Activated B cell treated with CpG ODN at 0.5 μM for 24 hours (primary cell): Measurements from ENCODE around the gene RTF2. TPM values are rescaled to one million over a fixed set of nuclear protein-coding genes. Genes with fewer than 3 reads are reported as not detected.
A peak's percentile ranks its signal among the peaks of the same experiment; 100 is the strongest.

Experiments
- ATAC-seq: fragments of 200-7000 bp; cut with Tn5 transposase; one replicate; pipeline ENCODE4 v1.10.0; 2021; ENCODE audit warnings: low read depth, mild to moderate bottlenecking, moderate library complexity
- CTCF ChIA-PET: fragments of 350-600 bp; sonication (Branson Sonifier 250); formaldehyde crosslinking; loops from one replicate; lab custom pipeline; 2021; ENCODE audit warnings: antibody characterized with exemption; lab: Charles Lee
- POLR2A ChIA-PET: fragments of 350-600 bp; sonication (Branson Sonifier 250); formaldehyde crosslinking; loops from one replicate; lab custom pipeline; 2021; ENCODE audit warnings: antibody characterized with exemption; lab: Charles Lee
- DNase-seq: peaks from one replicate; pipeline ENCODE4 v3.0.0; 2022
- H3K27ac Mint-ChIP-seq: one replicate; pipeline ENCODE4 v1.8.0; 2020; ENCODE audit warnings: mixed read lengths
- H3K27me3 Mint-ChIP-seq: one replicate; pipeline ENCODE4 v1.8.0; 2021; ENCODE audit warnings: mixed read lengths
- H3K36me3 Mint-ChIP-seq: one replicate; pipeline ENCODE4 v1.8.0; 2021; ENCODE audit warnings: low read depth, mixed read lengths
- H3K4me1 Mint-ChIP-seq: one replicate; pipeline ENCODE4 v1.8.0; 2021; ENCODE audit warnings: mixed read lengths
- H3K4me3 Mint-ChIP-seq: one replicate; pipeline ENCODE4 v1.8.0; 2020; ENCODE audit warnings: mild to moderate bottlenecking, mixed read lengths
- H3K9me3 Mint-ChIP-seq: one replicate; pipeline ENCODE4 v1.8.0; 2020; ENCODE audit warnings: mixed read lengths
- intact Hi-C: fragments of 100-400 bp; cut with micrococcal nuclease; formaldehyde crosslinking; loops from one replicate; pipeline ENCODE4 v1.15.1; 2024
- total RNA-seq: library from RNA; stranded (reverse); gene quantifications from 2 replicates; pipeline ENCODE4 v1.2.3, GENCODE V29; 2022
- TF ChIP-seq, protein P1 (sequence below): fragments of 200-600 bp; IDR thresholded peaks from one replicate; pipeline ENCODE4 v1.8.0; 2022; ENCODE audit warnings: antibody characterized with exemption, mild to moderate bottlenecking

The RTF2 gene
- total RNA-seq, 1 donor from 2014 or later = 81.1 TPM

GRCh38 chr20:56426926-56427325 is 41.5 kb upstream of the RTF2 start:
- ChIA-PET POLR2A (no interaction called here), CTCF (no interaction called here)
- no peak overlapping the region for H3K27ac Mint-ChIP-seq
- intact Hi-C loops = no loop called here
- DNase-seq (no peak), ATAC-seq (no peak)
- TF ChIP-seq, protein P1, sequence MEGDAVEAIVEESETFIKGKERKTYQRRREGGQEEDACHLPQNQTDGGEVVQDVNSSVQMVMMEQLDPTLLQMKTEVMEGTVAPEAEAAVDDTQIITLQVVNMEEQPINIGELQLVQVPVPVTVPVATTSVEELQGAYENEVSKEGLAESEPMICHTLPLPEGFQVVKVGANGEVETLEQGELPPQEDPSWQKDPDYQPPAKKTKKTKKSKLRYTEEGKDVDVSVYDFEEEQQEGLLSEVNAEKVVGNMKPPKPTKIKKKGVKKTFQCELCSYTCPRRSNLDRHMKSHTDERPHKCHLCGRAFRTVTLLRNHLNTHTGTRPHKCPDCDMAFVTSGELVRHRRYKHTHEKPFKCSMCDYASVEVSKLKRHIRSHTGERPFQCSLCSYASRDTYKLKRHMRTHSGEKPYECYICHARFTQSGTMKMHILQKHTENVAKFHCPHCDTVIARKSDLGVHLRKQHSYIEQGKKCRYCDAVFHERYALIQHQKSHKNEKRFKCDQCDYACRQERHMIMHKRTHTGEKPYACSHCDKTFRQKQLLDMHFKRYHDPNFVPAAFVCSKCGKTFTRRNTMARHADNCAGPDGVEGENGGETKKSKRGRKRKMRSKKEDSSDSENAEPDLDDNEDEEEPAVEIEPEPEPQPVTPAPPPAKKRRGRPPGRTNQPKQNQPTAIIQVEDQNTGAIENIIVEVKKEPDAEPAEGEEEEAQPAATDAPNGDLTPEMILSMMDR = no peak
- H3K4me3 Mint-ChIP-seq = no peak overlapping the region
- H3K36me3 Mint-ChIP-seq = no peaks in the 10 kb centered on the region
- no peaks in the 10 kb centered on the region for H3K9me3 Mint-ChIP-seq
- H3K4me1 Mint-ChIP-seq = peaks cover 26% of the 10 kb centered on the region
- peaks cover 4% of the 10 kb centered on the region for H3K27me3 Mint-ChIP-seq

- TF ChIP-seq, protein P1 = no peak
- CTCF ChIA-PET = no interaction called here
- H3K27me3 Mint-ChIP-seq = peaks cover 4% of the 10 kb centered on the region
- intact Hi-C loops = no loop called here
- ATAC-seq (no peak), DNase-seq (no peak)
- POLR2A ChIA-PET = no interaction called here
- no peaks in the 10 kb centered on the region for H3K36me3 Mint-ChIP-seq
- no peak overlapping the region for H3K27ac Mint-ChIP-seq
- H3K4me3 Mint-ChIP-seq = no peak overlapping the region
- H3K4me1 Mint-ChIP-seq = peaks cover 26% of the 10 kb centered on the region
- no peaks in the 10 kb centered on the region for H3K9me3 Mint-ChIP-seq
Measured at GRCh38 chr20:56427797-56428196, 40.6 kb upstream of the RTF2 start.

- no peak overlapping the region for H3K4me3 Mint-ChIP-seq
- no peak for ATAC-seq
- H3K4me1 Mint-ChIP-seq = peaks cover 26% of the 10 kb centered on the region
- TF ChIP-seq, protein P1 = no peak
- no peak for DNase-seq
- H3K27me3 Mint-ChIP-seq = peaks cover 4% of the 10 kb centered on the region
- intact Hi-C loops = no loop called here
- POLR2A ChIA-PET = interaction anchor here (0.6 kb wide), 1 partner anchor 129 kb away, joined by 4 read pairs; no protein-coding TSS in a partner anchor
- no peak overlapping the region for H3K27ac Mint-ChIP-seq
- H3K36me3 Mint-ChIP-seq = no peaks in the 10 kb centered on the region
- CTCF ChIA-PET = no interaction called here
- no peaks in the 10 kb centered on the region for H3K9me3 Mint-ChIP-seq
Measured at GRCh38 chr20:56428410-56428809, 40.0 kb upstream of the RTF2 start.

GRCh38 chr20:56428881-56429280 is 39.5 kb upstream of the RTF2 start:
- peaks cover 26% of the 10 kb centered on the region for H3K4me1 Mint-ChIP-seq
- H3K4me3 Mint-ChIP-seq = peak overlapping the region; percentile 70
- no peaks in the 10 kb centered on the region for H3K9me3 Mint-ChIP-seq
- intact Hi-C loops = loop anchor here (1.0 kb wide), 1 partner anchor 39 kb away; the partner anchor contains the start of gene RTF2
- ChIA-PET CTCF (no interaction called here), POLR2A (interaction anchor here (0.6 kb wide), 1 partner anchor 129 kb away, joined by 4 read pairs; no protein-coding TSS in a partner anchor)
- peak overlapping the region; percentile 27 for H3K27ac Mint-ChIP-seq
- TF ChIP-seq, protein P1 = no peak
- DNase-seq (no peak), ATAC-seq (no peak)
- H3K36me3 Mint-ChIP-seq = no peaks in the 10 kb centered on the region
- peaks cover 4% of the 10 kb centered on the region for H3K27me3 Mint-ChIP-seq

DNA sequence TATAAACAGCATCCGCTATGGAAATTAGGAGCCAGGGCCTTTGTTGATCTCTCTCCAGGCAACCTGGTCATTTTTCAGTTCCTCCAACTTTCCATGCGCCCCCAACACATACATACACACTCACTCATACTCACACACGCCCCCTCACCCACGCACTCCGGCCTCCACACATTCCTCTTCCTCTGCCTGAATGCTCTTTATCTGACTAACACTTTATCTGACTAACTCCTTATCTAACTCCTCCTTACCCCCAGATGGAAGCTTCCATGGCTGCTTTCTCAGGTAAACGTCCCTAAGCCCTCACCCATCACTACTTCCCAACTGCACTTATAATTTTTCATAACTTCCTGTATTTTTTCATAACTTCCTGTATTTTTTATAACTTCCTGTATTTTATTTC is 38.9 kb upstream of the RTF2 start:
- H3K4me1 Mint-ChIP-seq = peaks cover 26% of the 10 kb centered on the region

More for the DNA sequence above, 38.9 kb upstream of the RTF2 start:
- Mint-ChIP-seq H3K9me3 (no peaks in the 10 kb centered on the region), H3K27me3 (peaks cover 4% of the 10 kb centered on the region), H3K36me3 (no peaks in the 10 kb centered on the region), H3K27ac (peak overlapping the region; percentile 62), H3K4me3 (peak overlapping the region; percentile 70)
- peak; percentile 25 for ATAC-seq
- TF ChIP-seq, protein P1 = no peak
- intact Hi-C loops = loop anchor here (1.0 kb wide), 1 partner anchor 39 kb away; the partner anchor contains the start of gene RTF2
- ChIA-PET CTCF (no interaction called here), POLR2A (interaction anchor here (0.6 kb wide), 1 partner anchor 256 kb away, joined by 3 read pairs; no protein-coding TSS in a partner anchor)
- DNase-seq = no peak
